Endothelial cell of umbilical vein (primary cell): Measurements from ENCODE around the gene CTDSPL. TPM values are rescaled to one million over a fixed set of nuclear protein-coding genes. Genes with fewer than 3 reads are reported as not detected.

Experiments used
- BruUV-seq: library from RNA; stranded (reverse); fragments of 400-500 nt; replicated peaks from 2 replicates; lab custom pipeline; 2021; lab: Mats Ljungman, UMichigan
- CTCF ChIA-PET: fragments of 300-600, 350-600 bp; sonication (Branson Sonifier 250); formaldehyde crosslinking; loops from one replicate; lab custom pipeline; 2021; ENCODE audit warnings: antibody characterized with exemption, inconsistent platforms; lab: Charles Lee
- POLR2A ChIA-PET: fragments of 300-600, 350-600 bp; sonication (Branson Sonifier 250); formaldehyde crosslinking; loops from one replicate; lab custom pipeline; 2021; ENCODE audit warnings: antibody characterized with exemption, inconsistent platforms; lab: Charles Lee
- DNase-seq: peaks from one replicate; pipeline ENCODE4 v3.0.0-alpha.2; 2011; ENCODE audit warnings: low read depth, low spot score
- FAIRE-seq: peaks from 2 replicates; lab custom pipeline; 2011; peaks lifted over from hg19 to GRCh38; lab: Jason Lieb, UNC
- H2AFZ ChIP-seq: 2 replicates; pipeline ENCODE4 v1.6.0; 2012; ENCODE audit warnings: low read depth, low read length, control low read depth, inconsistent platforms
- H3K27ac ChIP-seq: 2 replicates; pipeline ENCODE4 v1.5.1; 2011; ENCODE audit warnings: low read depth, mild to moderate bottlenecking, control low read depth, low read length, moderate library complexity; ENCODE audit not compliant: insufficient read depth
- H3K27me3 ChIP-seq, 2 experiments: 2 replicates each; pipeline versions ENCODE4 v1.6.0 to v1.6.1; 2011; ENCODE audit warnings: low read length in 2 of 2, mixed read lengths in 1 of 2; ENCODE audit not compliant: control insufficient read depth in 2 of 2, insufficient read depth in 2 of 2
- H3K36me3 ChIP-seq, 2 experiments: 2 replicates in 1 of 2; 3 replicates in 1 of 2; pipeline ENCODE4 v1.5.1; 2011; ENCODE audit warnings: low read length in 2 of 2, mild to moderate bottlenecking in 1 of 2, moderate library complexity in 1 of 2; ENCODE audit not compliant: control insufficient read depth in 2 of 2, insufficient read depth in 2 of 2; ENCODE audit errors: extremely low read depth in 1 of 2
- H3K4me1 ChIP-seq: 3 replicates; pipeline ENCODE4 v1.5.1; 2011; ENCODE audit warnings: mild to moderate bottlenecking, low read length; ENCODE audit not compliant: control insufficient read depth, insufficient read depth; ENCODE audit errors: extremely low read depth
- H3K4me2 ChIP-seq: 2 replicates; pipeline ENCODE4 v1.6.1; 2011; ENCODE audit warnings: low read length, control low read depth, mixed read lengths; ENCODE audit not compliant: insufficient read depth
- H3K4me3 ChIP-seq, 3 experiments: fragments of 200-600 bp in 1 of 3; sonication (generic), shearing (Covaris generic) in 1 of 3; replicated peaks in 1 of 3; 2 replicates each; pipeline ENCODE4 v1.5.1; 2011 to 2016; ENCODE audit warnings: control low read depth in 3 of 3, low read length in 3 of 3, mild to moderate bottlenecking in 2 of 3, inconsistent platforms in 1 of 3, low read depth in 1 of 3, moderate library complexity in 1 of 3; ENCODE audit not compliant: insufficient read depth in 1 of 3
- H3K79me2 ChIP-seq: 2 replicates; pipeline ENCODE4 v1.6.0; 2012; ENCODE audit warnings: low read length, inconsistent platforms; ENCODE audit not compliant: control insufficient read depth, insufficient read depth
- H3K9ac ChIP-seq: replicated peaks from 2 replicates; pipeline ENCODE3; 2011; ENCODE audit warnings: low read length, control low read depth; ENCODE audit not compliant: insufficient read depth; ENCODE audit errors: extremely low read depth
- H3K9me1 ChIP-seq: replicated peaks from 3 replicates; pipeline ENCODE4 v1.6.0; 2011; ENCODE audit warnings: mild to moderate bottlenecking, low read length; ENCODE audit not compliant: control insufficient read depth, insufficient read depth; ENCODE audit errors: extremely low read depth
- H3K9me3 ChIP-seq: replicated peaks from 2 replicates; pipeline ENCODE4 v1.5.1; 2012; ENCODE audit warnings: low read length, inconsistent platforms; ENCODE audit not compliant: control insufficient read depth, insufficient read depth
- H4K20me1 ChIP-seq: replicated peaks from 2 replicates; pipeline ENCODE3; 2011; ENCODE audit warnings: mild to moderate bottlenecking, low read length; ENCODE audit not compliant: control insufficient read depth, insufficient read depth; ENCODE audit errors: extremely low read depth
- CTCF ChIP-seq, 2 donors: IDR thresholded peaks; 1 replicate in 1 of 2; 2 replicates in 1 of 2; pipeline ENCODE4 v1.5.1; 2011; ENCODE audit warnings: low read length in 2 of 2, mild to moderate bottlenecking in 2 of 2, moderate library complexity in 2 of 2, control low read depth in 1 of 2, inconsistent platforms in 1 of 2, low read depth in 1 of 2; ENCODE audit not compliant: insufficient read depth in 1 of 2; ENCODE audit errors: extremely low read depth in 1 of 2
- EZH2 ChIP-seq: IDR thresholded peaks from 2 replicates; pipeline ENCODE4 v1.6.1; 2012; ENCODE audit warnings: borderline replicate concordance, low read depth, mild to moderate bottlenecking, moderate library complexity, low read length, inconsistent platforms; ENCODE audit not compliant: severe bottlenecking
- FOS ChIP-seq: IDR thresholded peaks from 2 replicates; pipeline ENCODE4 v1.6.1; 2011; ENCODE audit warnings: mild to moderate bottlenecking, low read length, moderate library complexity, borderline replicate concordance; ENCODE audit not compliant: insufficient read depth
- GATA2 ChIP-seq: IDR thresholded peaks from 2 replicates; pipeline ENCODE4 v1.7.0; 2011; ENCODE audit warnings: low read depth, mild to moderate bottlenecking, moderate library complexity, mixed read lengths, low read length; ENCODE audit not compliant: insufficient read length, insufficient read depth
- JUN ChIP-seq: IDR thresholded peaks from 2 replicates; pipeline ENCODE4 v1.6.1; 2011; ENCODE audit warnings: borderline replicate concordance, low read depth; ENCODE audit not compliant: insufficient read length, insufficient read depth
- MAX ChIP-seq: IDR thresholded peaks from 2 replicates; pipeline ENCODE4 v1.6.1; 2011; ENCODE audit not compliant: insufficient read depth, insufficient read length
- MYC ChIP-seq: IDR thresholded peaks from one replicate; pipeline ENCODE4 v1.6.1; 2011; ENCODE audit warnings: mild to moderate bottlenecking, low read depth, low read length
- POLR2A ChIP-seq: IDR thresholded peaks from 2 replicates; pipeline ENCODE4 v1.6.1; 2012; ENCODE audit warnings: low read depth, mild to moderate bottlenecking, control low read depth, low read length
- POLR2AphosphoS5 ChIP-seq: IDR thresholded peaks from 2 replicates; pipeline ENCODE4 v1.6.1; 2012; ENCODE audit warnings: low read depth, mild to moderate bottlenecking, control low read depth, low read length, moderate library complexity; ENCODE audit not compliant: insufficient read depth
- dilution Hi-C: fragments of 300-500 bp; cut with MboI; formaldehyde crosslinking; loops from one replicate; pipeline ENCODE4 v1.15.0; 2019; ENCODE audit warnings: low sequenced_read_pairs; ENCODE audit not compliant: extremely low pct_ligation_motif_present
- intact Hi-C: fragments of 100-400 bp; cut with micrococcal nuclease; formaldehyde crosslinking; loops from one replicate; pipeline ENCODE4 v1.10.0; 2022
- polyA plus RNA-seq, 4 experiments: library from polyadenylated mRNA; depleted of rRNA in 3 of 4; stranded (reverse) in 3 of 4; unstranded in 1 of 4; fragments of >200 nt; gene quantifications; 2 replicates each; pipeline versions ENCODE4 v1.2.1 to v1.2.3, GENCODE V29; 2011 to 2012; ENCODE audit warnings: missing spikeins in 1 of 4
- total RNA-seq: library from RNA; stranded (reverse); gene quantifications from 2 replicates; pipeline ENCODE4 v1.2.3, GENCODE V29; 2021

Gene CTDSPL
- total and polyA plus RNA-seq, 2 donors (not counting 3 experiments of a cell fraction or from before 2014, with no cell fraction given), result 30.1 to 43.2 TPM

GRCh38 chr3:37905987-37906674 is 44.5 kb downstream of the CTDSPL start:
- peak overlapping the region; percentile 72 for H3K27ac ChIP-seq

GRCh38 chr3:37906734-37907282 is 45.1 kb downstream of the CTDSPL start:
- no peaks in the 10 kb centered on the region for H3K27me3 ChIP-seq
- peak overlapping the region; percentile 72 for H3K27ac ChIP-seq
- FAIRE-seq, result no peak
- peak overlapping the region; percentile 2 for H3K4me2 ChIP-seq
- H3K36me3 ChIP-seq, result no peaks in the 10 kb centered on the region
- no peak overlapping the region for H3K4me3 ChIP-seq
- H3K4me1 ChIP-seq, result peaks cover 39% of the 10 kb centered on the region
- TF ChIP-seq MAX, result no peak
- TF ChIP-seq GATA2, result no peak
- TF ChIP-seq POLR2A, result no peak
- no peak for TF ChIP-seq EZH2
- no peak for TF ChIP-seq POLR2AphosphoS5
- TF ChIP-seq FOS, result no peak
- no peak for TF ChIP-seq MYC
- TF ChIP-seq CTCF (IDR thresholded peaks at IDR 0.05; ENCODE audit: extremely low read depth in 1 of 2, insufficient read depth in 1 of 2, low read depth in 1 of 2, low read length in 2 of 2), result no peak
- TF ChIP-seq JUN, result no peak
- peak; percentile 30 for DNase-seq
- H3K9ac ChIP-seq, result peak overlapping the region; percentile 6
- H3K9me3 ChIP-seq, result no peaks in the 10 kb centered on the region
- dilution Hi-C loops (no loop called here), intact Hi-C loops (loop anchor here (1.0 kb wide), 1 partner anchor 29 kb away; no protein-coding TSS in a partner anchor)
- ChIA-PET POLR2A (no interaction called here), CTCF (interaction anchor here (0.6 to 2.2 kb wide), 4 partner anchors 14 to 67 kb away, joined by 3 to 8 read pairs (median 6); no protein-coding TSS in a partner anchor)
- BruUV-seq, result no TSS peak
- H3K79me2 ChIP-seq, result no peaks in the 10 kb centered on the region
- H3K9me1 ChIP-seq, result no peaks in the 10 kb centered on the region
- H4K20me1 ChIP-seq, result no peaks in the 10 kb centered on the region
- H2AFZ ChIP-seq, result no peak overlapping the region

More at GRCh38 chr3:37905987-37906674, 44.5 kb downstream of the CTDSPL start:
- TF ChIP-seq JUN (no peak), FOS (peak; percentile 15)
- POLR2A ChIA-PET, result no interaction called here
- peak; percentile 87 for DNase-seq
- Histone ChIP-seq H3K4me3 (no peak overlapping the region), H3K9me3 (no peaks in the 10 kb centered on the region), H2AFZ (peak overlapping the region; percentile 23), H3K27me3 (no peaks in the 10 kb centered on the region), H3K36me3 (no peaks in the 10 kb centered on the region), H3K9me1 (no peaks in the 10 kb centered on the region), H3K4me2 (peak overlapping the region; percentile 2), H3K4me1 (peaks cover 39% of the 10 kb centered on the region), H3K79me2 (no peaks in the 10 kb centered on the region), H4K20me1 (no peaks in the 10 kb centered on the region), H3K9ac (no peak overlapping the region)
- peak; percentile 85 for FAIRE-seq
- BruUV-seq, result no TSS peak
- CTCF ChIA-PET, result interaction anchor here (0.6 to 2.2 kb wide), 9 partner anchors 13 to 88 kb away, joined by 3 to 8 read pairs (median 4); no protein-coding TSS in a partner anchor
- intact Hi-C loops (loop anchor here (1.0 kb wide), 1 partner anchor 30 kb away; no protein-coding TSS in a partner anchor), dilution Hi-C loops (no loop called here)
